Body of pancreas (tissue), 4 donors: Measurements from ENCODE around the gene NMRK2. TPM values are rescaled to one million over a fixed set of nuclear protein-coding genes. Genes with fewer than 3 reads are reported as not detected.
"Not testable (repeated sequence)": the region's sequence is repeated elsewhere in the genome, so short reads cannot be mapped to it uniquely, and the experiment has no call there.

Experiments used
- ATAC-seq: fragments of 150-250 bp; one replicate; pipeline ENCODE4 v1.9.1; 2016
- DNase-seq, 4 donors: peaks; one replicate each; pipeline ENCODE4 v3.0.0-alpha.2; 2019
- H3K27ac ChIP-seq, 4 donors: fragments of 200-600 bp; sonication (generic); 1 replicate in 3 of 4; 2 replicates in 1 of 4; pipeline versions ENCODE4 v1.5.1 to v1.6.1; 2016 to 2019; ENCODE audit warnings: mild to moderate bottlenecking in 1 of 4, mixed read lengths in 1 of 4, moderate library complexity in 1 of 4
- H3K27me3 ChIP-seq, 2 donors: fragments of 200-600 bp; sonication (generic); one replicate each; pipeline ENCODE4 v1.6.0; 2016; ENCODE audit warnings: mild to moderate bottlenecking in 1 of 2
- H3K36me3 ChIP-seq, 2 donors: fragments of 200-600 bp; sonication (generic); replicated peaks in 1 of 2; 2 replicates each; pipeline ENCODE4 v1.5.1; 2016; ENCODE audit warnings: low read depth in 2 of 2; ENCODE audit not compliant: insufficient read depth in 1 of 2
- H3K4me1 ChIP-seq: fragments of 200-600 bp; sonication (generic); one replicate; pipeline ENCODE4 v1.6.0; 2016
- H3K4me3 ChIP-seq, 2 donors: fragments of 200-600 bp; sonication (generic); 1 replicate in 1 of 2; 2 replicates in 1 of 2; pipeline ENCODE4 v1.5.1; 2016 to 2019
- H3K9me3 ChIP-seq, 3 donors: fragments of 200-600 bp; sonication (generic); 1 replicate in 2 of 3; 2 replicates in 1 of 3; pipeline ENCODE4 v1.5.1; 2016
- POLR2A ChIP-seq, 3 donors: fragments of 450-650 bp; IDR thresholded peaks; one replicate each; pipeline ENCODE4 v1.6.1; 2016; ENCODE audit warnings: antibody characterized with exemption in 3 of 3, mild to moderate bottlenecking in 2 of 3
- WGBS, 2 donors: methylation state at CpG; one replicate each; pipeline ENCODE4 v1.1.5; 2017; 5-methylcytosine and 5-hydroxymethylcytosine counted together
- intact Hi-C: fragments of 100-400 bp; cut with DNase I; formaldehyde crosslinking; loops from one replicate; pipeline ENCODE4 v1.15.1; 2023
- total RNA-seq, 2 donors: library from RNA; depleted of rRNA; stranded (reverse); fragments of >200 nt; gene quantifications; one replicate each; pipeline ENCODE4 v1.1.0, GENCODE V29; 2016
- TF ChIP-seq, protein P1 (sequence below), 7 experiments: fragments of 450-650 bp in 4 of 7; fragments of 200-600 bp in 3 of 7; sonication (generic) in 3 of 7; IDR thresholded peaks; one replicate each; pipeline ENCODE4 v1.5.1; 2016 to 2019; ENCODE audit warnings: antibody characterized with exemption in 7 of 7

The NMRK2 gene
- total RNA-seq, 2 donors from 2014 or later = not detected

DNA sequence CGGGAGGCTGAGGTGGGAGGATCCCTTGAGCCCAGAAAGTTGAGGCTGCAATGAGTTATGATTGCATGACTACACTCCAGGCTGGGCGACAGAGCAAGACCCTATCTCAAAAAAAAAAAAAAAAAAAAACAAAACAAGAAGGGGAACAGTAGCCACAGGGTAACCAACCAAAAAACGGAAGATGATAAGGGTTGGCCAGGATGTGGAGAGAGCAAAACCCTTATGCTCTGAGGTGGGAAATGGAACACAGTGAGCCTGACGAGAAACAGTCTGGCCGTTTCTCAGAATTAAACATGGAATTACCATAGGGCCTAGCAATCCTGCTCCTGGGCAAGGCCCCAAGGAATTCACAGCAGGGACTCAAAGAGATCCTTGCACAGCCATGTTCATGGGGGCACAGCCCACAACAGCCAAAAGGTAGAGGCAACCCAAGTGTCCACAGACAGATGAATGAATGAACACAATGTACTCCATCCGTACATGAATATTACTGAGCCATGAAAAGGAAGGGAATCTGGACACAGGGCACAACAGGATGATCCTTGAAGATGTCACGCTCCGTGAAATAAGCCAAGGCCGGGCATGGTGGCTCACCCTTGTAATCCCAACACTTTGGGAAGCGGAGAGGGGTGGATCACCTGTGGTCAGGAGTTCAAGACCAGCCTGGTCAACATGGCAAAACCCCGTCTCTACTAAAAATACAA is 11.3 kb downstream of the NMRK2 start:
- no peak overlapping the region for H3K27ac ChIP-seq
- H3K4me1 ChIP-seq = no peaks in the 10 kb centered on the region
- H3K36me3 ChIP-seq = no peaks in the 10 kb centered on the region
- WGBS, 2 donors = 78 to 82% methylated on average over 8 to 11 of the region's 11 CpGs
- H3K4me3 ChIP-seq = no peak overlapping the region
- intact Hi-C loops = no loop called here
- TF ChIP-seq, protein P1, sequence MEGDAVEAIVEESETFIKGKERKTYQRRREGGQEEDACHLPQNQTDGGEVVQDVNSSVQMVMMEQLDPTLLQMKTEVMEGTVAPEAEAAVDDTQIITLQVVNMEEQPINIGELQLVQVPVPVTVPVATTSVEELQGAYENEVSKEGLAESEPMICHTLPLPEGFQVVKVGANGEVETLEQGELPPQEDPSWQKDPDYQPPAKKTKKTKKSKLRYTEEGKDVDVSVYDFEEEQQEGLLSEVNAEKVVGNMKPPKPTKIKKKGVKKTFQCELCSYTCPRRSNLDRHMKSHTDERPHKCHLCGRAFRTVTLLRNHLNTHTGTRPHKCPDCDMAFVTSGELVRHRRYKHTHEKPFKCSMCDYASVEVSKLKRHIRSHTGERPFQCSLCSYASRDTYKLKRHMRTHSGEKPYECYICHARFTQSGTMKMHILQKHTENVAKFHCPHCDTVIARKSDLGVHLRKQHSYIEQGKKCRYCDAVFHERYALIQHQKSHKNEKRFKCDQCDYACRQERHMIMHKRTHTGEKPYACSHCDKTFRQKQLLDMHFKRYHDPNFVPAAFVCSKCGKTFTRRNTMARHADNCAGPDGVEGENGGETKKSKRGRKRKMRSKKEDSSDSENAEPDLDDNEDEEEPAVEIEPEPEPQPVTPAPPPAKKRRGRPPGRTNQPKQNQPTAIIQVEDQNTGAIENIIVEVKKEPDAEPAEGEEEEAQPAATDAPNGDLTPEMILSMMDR (IDR thresholded peaks at IDR 0.05) = no peak
- no peak for TF ChIP-seq POLR2A (IDR thresholded peaks at IDR 0.05)
- H3K27me3 ChIP-seq = no peaks in the 10 kb centered on the region
- DNase-seq (no peak), ATAC-seq (no peak)
- no peaks in the 10 kb centered on the region for H3K9me3 ChIP-seq

DNA sequence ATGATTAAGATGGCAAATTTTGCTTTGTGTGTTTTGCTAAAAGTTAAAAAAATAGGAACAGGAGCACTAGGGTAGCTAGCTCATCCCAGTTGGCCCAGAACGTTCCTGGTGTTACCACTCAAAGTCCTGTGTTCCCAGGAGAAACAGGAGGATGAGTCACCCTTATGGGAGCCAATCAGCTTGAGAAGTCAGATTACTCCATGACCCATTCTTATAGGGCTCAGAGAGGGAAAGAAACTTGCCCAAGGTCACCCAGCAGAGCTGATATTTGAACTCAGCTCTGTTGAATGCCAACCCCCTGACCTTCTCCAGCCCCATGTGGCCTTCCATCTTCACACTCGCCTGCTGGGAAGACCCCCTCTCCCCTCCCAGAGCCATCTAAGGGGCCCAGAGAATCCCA is 13.0 kb downstream of the NMRK2 start:
- WGBS, 2 donors = 49 to 50% methylated on average over 2 of the region's 2 CpGs
- intact Hi-C loops = no loop called here
- H3K4me3 ChIP-seq = no peak overlapping the region
- TF ChIP-seq, protein P1 (IDR thresholded peaks at IDR 0.05) = no peak
- no peak for TF ChIP-seq POLR2A (IDR thresholded peaks at IDR 0.05)
- no peaks in the 10 kb centered on the region for H3K9me3 ChIP-seq
- H3K27ac ChIP-seq = no peak overlapping the region
- H3K36me3 ChIP-seq = no peaks in the 10 kb centered on the region
- H3K27me3 ChIP-seq = no peaks in the 10 kb centered on the region
- no peak for ATAC-seq
- H3K4me1 ChIP-seq = peaks cover 11% of the 10 kb centered on the region
- no peak for DNase-seq

DNA sequence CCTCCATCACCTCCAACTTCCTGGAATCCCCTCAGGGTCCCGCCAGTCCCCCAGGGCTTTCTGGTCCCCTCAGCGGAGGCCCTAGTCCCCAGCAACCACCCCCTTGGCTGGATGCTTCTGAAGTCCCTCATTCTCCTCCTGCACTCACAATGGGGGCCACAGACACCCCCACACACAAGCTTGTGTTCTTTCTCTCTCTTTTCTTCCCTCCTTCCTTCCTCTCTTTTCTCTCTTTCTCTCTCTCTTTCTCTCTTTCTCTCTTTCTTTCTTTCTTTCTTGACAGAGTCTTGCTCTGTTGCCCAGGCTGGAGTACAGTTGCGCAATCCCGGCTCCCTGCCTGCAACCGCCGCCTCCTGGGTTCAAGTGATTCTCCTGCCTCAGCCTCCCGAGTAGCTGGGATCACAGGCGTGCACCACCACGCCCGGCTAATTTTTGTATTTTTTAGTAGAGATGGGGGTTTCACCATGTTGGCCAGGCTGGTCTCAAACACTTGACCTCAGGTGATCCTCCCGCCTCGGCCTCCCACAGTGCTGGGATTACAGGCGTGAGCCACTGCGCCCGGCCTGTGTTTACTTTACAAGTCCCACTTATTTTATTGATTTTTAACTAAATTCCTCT is 14.6 kb downstream of the NMRK2 start:
- 85 to 91% methylated on average over 15 of the region's 15 CpGs for WGBS, 2 donors
- ATAC-seq, intact Hi-C loops: not testable (repeated sequence)

DNA sequence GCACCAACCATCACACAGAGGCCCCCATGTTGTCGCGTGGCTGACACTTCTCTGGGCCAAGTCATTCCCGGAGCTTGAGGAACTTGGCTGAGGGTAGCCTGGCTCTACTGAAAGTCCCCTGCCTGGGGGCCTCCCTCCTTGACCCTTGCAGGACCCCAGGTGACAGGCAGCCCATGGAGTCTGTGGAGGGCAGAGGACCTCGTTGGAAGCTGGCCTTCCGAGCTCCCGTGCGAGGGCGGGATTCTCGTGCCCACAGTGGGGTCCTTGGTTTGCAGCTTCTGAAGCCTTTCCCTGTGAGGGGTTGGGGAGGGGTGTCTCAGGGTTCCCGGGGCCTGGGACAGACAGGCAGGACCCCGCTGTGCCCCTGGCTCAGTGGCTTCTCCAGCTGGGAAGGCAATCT is 16.4 kb downstream of the NMRK2 start:
- DNase-seq = no peak
- Histone ChIP-seq H3K4me1 (peaks cover 22% of the 10 kb centered on the region), H3K36me3 (no peaks in the 10 kb centered on the region), H3K9me3 (no peaks in the 10 kb centered on the region), H3K27ac (no peak overlapping the region), H3K27me3 (no peaks in the 10 kb centered on the region), H3K4me3 (no peak overlapping the region)
- no peak for ATAC-seq
- 85% methylated on average over 11 of the region's 11 CpGs; no CpG with 5 or more reads in 1 of the 2 donors for WGBS, 2 donors
- intact Hi-C loops = no loop called here
- TF ChIP-seq, protein P1 (IDR thresholded peaks at IDR 0.05) = no peak
- TF ChIP-seq POLR2A (IDR thresholded peaks at IDR 0.05) = no peak

More for the DNA sequence above, 14.6 kb downstream of the NMRK2 start:
- H3K36me3 ChIP-seq, H3K9me3 ChIP-seq, H3K27me3 ChIP-seq, DNase-seq, H3K27ac ChIP-seq, H3K4me3 ChIP-seq: not testable (repeated sequence)
- H3K4me1 ChIP-seq = peaks cover 22% of the 10 kb centered on the region

DNA sequence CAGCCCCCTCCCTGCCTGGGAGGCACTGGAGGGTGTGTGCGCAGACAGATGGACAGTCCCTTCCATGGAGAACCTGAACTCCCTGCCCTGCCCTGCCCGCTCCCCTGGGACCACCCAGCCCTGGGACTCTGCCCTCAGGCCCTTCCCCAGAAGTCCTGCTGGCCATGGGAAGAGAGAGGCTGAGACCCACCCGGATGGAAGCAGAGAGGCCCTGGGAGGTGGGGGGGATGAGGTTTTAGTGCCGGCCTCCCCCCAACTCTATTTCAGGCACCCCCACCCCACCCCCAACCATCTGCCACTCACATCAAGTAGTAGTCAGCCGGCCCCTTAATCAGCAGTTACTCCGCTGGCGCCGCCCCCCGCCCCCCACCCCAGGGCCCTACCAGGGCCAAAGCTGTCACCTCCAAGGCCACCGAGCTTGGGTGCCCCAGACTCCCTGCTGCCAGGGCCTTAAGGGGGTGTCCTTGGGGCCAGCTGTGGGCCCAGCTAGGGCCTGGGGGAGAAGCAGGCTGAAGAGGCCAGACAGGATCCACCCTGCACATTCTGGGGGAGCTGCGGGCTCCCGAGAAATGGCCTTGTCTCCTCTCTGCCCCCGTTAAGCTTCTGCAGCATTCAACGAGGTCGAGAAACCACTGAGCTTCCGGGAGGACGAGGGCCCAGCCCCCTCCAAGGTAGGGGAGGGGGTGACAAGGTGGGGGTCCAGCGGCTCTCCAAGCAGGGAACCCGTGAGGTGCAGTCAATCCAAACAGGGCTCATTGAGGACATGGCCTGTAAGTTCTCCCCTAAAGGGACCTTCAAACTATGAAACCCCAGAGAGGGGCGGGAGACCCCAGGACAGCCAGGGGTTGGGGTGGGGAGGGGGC is 17.4 kb downstream of the NMRK2 start:
- Histone ChIP-seq H3K4me3 (no peak overlapping the region), H3K9me3 (no peaks in the 10 kb centered on the region), H3K27ac (no peak overlapping the region), H3K27me3 (no peaks in the 10 kb centered on the region), H3K4me1 (peaks cover 22% of the 10 kb centered on the region), H3K36me3 (no peaks in the 10 kb centered on the region)
- no peak for ATAC-seq
- no peak for TF ChIP-seq POLR2A (IDR thresholded peaks at IDR 0.05)
- TF ChIP-seq, protein P1 (IDR thresholded peaks at IDR 0.05) = no peak
- 30 to 34% methylated on average over 5 to 20 of the region's 20 CpGs for WGBS, 2 donors
- intact Hi-C loops = no loop called here
- no peak for DNase-seq
